Occipital lobe (tissue), 2 donors: ENCODE results near the gene CAMKMT. TPM values are rescaled to one million over a fixed set of nuclear protein-coding genes. Genes with fewer than 3 reads are reported as not detected.
"Not testable (repeated sequence)": the region's sequence is repeated elsewhere in the genome, so short reads cannot be mapped to it uniquely, and the experiment has no call there.

Experiments used
- DNase-seq: peaks from one replicate; lab custom pipeline; 2025; lab: John Stamatoyannopoulos, UW
- total RNA-seq: library from RNA; depleted of rRNA; stranded (reverse); fragments of >200 nt; gene quantifications from one replicate; pipeline ENCODE4 v1.2.3, GENCODE V29; 2014

The CAMKMT gene
- total RNA-seq, 1 donor from 2014 or later, result 6.7 TPM

DNA sequence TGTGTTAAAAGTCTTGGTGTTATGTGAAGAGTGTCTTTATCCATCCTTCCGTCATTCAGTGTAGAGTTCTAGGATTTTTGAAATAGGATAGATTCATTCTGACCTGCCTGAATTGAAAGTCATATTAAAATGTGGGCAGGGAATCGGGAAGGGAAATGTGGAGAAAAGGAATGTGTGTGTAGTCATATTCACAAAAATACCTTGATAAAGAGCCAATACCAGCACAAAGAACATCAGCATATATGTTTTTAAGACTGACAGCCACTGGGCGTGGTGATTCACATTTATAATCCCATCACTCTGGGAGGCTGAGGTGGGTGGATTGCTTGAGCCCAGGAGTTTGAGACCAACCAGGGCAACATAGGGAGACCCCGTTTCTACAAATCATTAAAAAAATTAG is 188.1 kb downstream of the CAMKMT start:
- no peak for DNase-seq

- no peak for DNase-seq
Observed at GRCh38 chr2:44550561-44550960, 188.8 kb downstream of the CAMKMT start.

GRCh38 chr2:44551497-44551896 is 189.8 kb downstream of the CAMKMT start:
- DNase-seq, result no peak

DNA sequence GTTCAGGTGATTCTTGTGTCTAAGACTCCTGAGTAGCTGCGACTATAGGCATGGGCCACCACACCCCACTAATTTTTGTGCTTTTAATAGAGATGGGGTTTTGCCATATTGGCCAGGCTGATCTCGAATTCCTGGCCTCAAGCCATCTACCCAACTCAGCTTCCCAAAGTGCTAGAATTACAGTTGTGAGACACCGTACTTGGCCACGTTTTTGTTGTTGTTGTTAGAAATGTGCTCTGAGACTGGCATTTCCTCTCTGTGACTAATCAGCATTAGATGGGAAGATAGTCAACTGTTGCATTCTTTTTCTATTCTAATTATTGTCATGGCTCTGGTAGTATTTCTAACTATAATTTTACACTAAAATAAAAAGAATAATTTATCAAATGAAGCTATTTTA is 191.7 kb downstream of the CAMKMT start:
- no peak for DNase-seq

DNA sequence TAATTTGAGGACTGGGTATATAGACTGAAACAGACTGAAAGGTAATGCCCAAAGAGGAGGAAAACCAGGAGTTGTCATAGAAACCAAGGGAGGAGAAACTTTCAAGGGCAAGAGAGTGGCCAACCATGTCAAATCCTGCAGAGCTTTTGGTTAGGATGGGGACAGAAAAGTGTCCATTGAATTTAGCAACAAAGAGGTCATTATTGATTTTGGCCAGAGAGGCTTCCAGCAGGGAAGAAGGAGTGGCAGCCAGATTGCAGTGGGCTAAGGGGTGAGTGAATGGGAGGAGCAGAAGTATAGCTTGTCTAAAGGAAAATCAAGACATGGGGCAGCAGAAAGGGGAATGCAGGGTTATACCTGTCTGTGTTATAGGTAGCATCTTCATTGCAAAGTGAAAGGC is 194.0 kb downstream of the CAMKMT start:
- no peak for DNase-seq

- no peak for DNase-seq
Observed at GRCh38 chr2:44559108-44559507, 197.4 kb downstream of the CAMKMT start.

- no peak for DNase-seq
Observed at GRCh38 chr2:44560352-44560751, 198.6 kb downstream of the CAMKMT start.

DNA sequence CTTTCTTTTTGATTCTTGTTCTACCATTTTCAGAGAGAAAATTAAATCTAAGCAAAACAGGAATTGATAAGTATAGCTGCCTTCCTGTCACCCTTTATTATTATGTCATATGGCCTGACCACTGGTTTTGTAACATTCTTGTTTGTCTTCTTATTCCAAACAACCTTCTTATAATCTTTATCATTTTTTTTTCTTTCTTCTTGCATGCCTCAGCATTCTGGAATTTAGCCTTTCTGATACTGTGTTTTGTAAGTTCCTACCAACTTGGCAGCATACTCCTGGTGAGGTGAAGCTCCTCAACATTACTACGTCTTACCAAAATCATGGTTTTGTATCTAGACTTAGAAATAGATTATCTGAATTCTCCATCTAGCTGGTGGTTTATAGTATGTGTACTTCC is 199.2 kb downstream of the CAMKMT start:
- no peak for DNase-seq

GRCh38 chr2:44562737-44563136 is 201.0 kb downstream of the CAMKMT start:
- DNase-seq, result no peak

- DNase-seq, result no peak
Observed at GRCh38 chr2:44564752-44565151, 203.0 kb downstream of the CAMKMT start.

GRCh38 chr2:44566059-44566458 is 204.3 kb downstream of the CAMKMT start:
- DNase-seq, result no peak

DNA sequence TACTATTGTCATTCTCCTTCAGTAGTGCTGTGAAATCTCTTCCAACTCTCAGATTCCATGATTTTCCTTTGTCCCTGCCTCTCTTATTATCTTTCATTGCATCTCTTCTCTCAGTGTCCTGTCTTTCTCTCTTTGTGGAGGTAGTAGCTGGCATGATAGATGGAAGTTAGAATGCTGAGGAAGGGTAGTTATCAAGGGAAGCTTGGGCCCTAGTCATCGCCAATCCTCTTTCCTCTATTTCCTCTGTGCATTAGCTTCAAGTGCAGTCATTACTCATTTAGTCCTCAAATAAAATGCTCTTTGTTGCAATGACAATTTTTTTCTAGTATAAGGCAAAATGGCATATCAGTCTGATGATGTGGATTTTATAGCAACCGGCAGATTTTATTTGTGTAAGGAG is 207.7 kb downstream of the CAMKMT start:
- no peak for DNase-seq

DNA sequence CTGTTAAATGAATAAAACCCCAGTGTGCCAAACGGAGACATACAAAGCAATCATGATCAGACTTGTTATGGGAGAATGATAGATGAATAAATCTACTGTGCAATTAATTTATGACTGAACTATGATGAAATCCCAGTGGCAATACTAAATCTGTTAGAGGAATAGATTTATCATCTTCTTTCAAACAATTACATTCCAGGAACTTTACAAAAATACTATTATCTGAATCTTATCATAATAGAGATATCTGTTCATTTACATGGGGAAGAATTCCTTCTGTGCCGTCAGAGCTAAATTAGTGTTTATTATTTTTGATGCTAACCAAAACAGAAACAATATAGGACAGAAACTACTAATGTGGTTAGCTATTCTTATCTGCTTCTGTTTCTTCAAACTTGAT is 208.5 kb downstream of the CAMKMT start:
- no peak for DNase-seq

- DNase-seq, result no peak
Observed at GRCh38 chr2:44570777-44571176, 209.0 kb downstream of the CAMKMT start.

DNA sequence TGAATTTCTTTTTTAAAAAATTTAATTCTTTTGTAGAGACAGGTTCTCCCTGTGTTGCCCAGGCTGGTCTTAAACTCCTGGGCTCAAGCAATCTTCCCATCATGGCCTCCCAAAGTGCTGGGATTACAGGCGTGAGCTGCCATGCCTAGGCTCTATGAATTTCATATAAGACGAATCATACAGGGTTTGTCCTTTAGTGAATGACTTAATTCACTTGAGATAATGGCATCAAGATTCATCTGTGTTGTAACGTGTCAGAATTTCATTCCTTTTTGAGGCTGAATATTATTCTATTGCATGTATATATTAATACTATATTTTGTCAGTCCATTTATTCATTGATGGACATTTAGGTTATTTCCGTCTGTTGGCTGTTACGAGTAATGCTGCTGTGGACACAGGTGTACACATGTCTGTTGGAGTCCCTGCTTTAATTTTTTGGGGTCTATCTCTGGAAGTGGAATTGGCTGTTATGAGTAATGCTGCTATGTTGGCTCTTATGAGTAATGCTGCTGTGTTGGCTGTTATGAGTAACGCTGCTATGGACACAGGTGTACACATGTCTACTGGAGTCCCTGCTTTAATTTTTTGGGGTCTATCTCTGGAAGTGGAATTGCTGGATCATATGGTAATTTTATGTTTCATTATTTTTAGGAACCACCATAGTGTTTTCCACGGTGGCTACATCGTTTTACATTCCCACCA is 210.6 kb downstream of the CAMKMT start:
- no peak for DNase-seq

- DNase-seq, result no peak
Observed at GRCh38 chr2:44573996-44574395, 212.2 kb downstream of the CAMKMT start.

GRCh38 chr2:44578471-44579093 is 216.8 kb downstream of the CAMKMT start:
- DNase-seq, result no peak

DNA sequence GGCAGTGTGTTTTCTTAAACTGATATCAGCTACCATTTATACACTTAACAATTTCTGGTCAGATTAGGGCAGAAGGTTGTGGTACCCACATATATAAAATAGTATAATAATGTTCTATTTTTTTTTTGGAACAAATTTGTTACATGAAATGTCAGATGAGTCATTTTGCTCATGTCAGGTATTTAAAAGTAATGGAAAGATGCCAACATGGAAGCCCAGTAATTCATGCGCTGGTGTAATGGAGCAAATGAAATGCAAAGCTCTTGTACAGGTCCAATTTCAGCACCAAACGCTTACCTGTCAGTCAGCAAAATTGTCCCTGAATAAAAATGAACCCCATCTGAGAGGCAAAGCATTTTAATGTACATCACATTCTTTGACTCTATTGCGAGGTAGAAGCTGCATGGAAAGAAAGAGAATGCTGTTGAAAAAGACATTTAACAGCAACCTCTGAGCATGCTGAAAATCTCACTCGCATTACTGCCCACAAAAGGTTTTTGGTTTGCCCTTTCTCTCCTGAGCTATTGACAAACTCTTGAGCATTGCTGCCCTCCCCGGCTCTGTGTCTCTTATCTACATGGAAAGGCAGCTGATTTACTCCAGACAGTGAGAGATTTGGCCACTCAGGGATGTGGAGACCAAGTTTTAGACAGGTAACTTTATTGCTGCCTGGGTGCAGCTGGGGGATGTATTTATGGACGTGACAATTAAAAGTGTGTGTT is 217.5 kb downstream of the CAMKMT start:
- no peak for DNase-seq

DNA sequence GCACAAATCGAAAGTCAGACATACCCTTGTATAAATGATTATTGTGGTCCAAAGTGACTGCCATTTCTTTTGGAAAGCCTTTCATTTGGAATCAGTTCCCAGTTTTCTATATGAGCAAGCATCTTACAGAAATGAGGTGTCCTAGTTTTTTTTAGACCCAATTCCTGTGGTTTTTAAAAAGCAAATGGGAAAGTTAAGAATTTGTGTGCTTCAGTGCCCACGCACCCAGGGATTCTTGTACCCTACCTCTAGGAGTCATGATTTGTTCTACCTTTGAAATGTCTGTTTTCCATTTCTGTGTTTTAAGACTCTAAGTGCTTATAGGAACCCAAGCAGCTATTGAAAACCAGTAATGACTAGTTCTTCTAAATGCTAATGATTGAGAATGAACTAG is 218.1 kb downstream of the CAMKMT start:
- DNase-seq, result no peak

DNA sequence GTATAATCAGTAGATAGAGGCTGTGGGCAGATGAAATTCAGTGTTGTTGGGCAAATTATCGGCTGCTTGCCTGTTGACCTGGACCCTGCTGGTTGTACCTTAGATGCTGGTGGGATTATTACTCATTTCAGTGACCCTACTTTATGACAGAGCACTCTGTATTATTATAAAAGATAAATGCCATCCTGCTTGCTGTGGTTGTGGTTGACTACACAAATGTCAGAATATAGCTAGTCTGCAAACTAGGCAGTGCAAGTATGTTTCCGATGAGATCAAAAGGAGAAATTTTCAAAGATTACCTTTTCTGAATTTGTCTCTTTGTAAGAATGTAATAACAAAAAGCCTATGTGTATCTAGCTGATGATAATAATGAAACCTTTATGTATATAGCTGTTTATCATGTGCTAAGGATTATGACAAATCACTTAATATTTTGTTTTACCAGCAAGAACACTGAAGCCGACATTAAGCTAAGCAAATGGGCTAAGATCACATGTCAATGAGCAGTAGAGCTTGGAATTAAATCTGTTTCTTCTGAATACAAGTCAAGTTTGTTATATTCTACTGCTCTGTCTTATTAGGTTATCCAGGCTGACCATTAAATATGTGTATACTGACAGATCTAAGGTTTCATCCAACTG is 219.2 kb downstream of the CAMKMT start:
- DNase-seq, result no peak

DNA sequence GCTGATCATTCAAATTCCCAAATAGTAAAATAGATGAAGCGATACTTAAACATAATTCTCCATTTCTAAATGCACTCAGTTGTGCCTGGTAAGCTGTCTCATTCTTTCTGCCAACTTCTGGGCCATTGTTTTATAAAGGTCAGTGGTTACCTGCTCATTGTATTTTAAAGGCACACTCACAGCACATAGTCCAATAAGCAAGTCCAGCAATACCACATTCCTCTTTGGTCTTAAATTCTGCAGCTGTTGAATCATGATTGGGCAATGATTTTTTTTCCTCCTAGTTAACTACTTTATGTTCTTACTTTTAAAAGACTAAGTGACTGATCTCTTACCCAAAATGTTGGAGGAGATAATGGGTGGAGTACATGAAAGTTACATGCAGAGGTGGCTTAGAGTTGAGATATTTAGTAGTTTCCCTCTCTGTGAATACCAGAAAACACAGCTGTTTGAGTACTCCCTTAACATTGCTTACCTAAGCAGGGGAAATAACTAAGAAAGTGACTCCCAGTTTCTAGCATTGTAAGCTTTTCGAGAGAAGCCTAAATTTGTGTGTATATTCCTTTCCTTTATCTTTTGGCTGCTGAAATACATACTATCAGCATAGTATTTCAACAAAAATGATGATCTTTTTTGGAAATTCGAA is 220.7 kb downstream of the CAMKMT start:
- DNase-seq, result no peak

DNA sequence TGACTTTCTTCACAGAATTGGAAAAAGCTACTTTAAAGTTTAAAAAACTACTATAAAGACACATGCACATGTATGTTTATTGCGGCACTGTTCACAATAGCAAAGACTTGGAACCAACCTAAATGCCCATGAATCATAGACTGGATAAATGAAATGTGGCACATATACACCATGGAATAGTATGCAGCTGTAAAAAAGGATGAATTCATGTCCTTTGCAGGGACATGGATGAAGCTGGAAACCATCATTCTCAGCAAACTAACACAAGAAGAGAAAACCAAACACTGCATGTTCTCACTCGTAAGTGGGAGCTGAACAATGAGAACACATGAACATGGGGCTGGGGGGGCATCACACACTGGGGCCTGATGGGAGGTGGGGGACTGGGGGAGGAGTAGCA is 233.9 kb downstream of the CAMKMT start:
- not testable (repeated sequence) for DNase-seq
